ENCODE data around the gene UHRF2. TPM values are rescaled to one million over a fixed set of nuclear protein-coding genes. Genes with fewer than 3 reads are reported as not detected.

UHRF2 gene
- total and polyA plus RNA-seq, 9 donors, result 27.2 to 63.3 (median 46.3) TPM

GRCh38 chr9:6549106-6549800 lies 136.3 kb downstream of the UHRF2 start:
- no peak overlapping the region for H3K4me3 ChIP-seq
- intact Hi-C loops (cut with DNase I), result no loop called here
- no peaks in the 10 kb centered on the region for H3K36me3 ChIP-seq
- DNase-seq, result no peak
- WGBS, 3 donors, result 58 to 68% (median 58%) methylated on average over 8 of the region's 8 CpGs
- no peak overlapping the region for H3K27ac ChIP-seq
- H3K27me3 ChIP-seq, result no peaks in the 10 kb centered on the region
- H3K9me3 ChIP-seq, result no peaks in the 10 kb centered on the region
- TF ChIP-seq CTCF (IDR thresholded peaks at IDR 0.05) (no peak), POLR2A (IDR thresholded peaks at IDR 0.05) (no peak), EP300 (IDR thresholded peaks at IDR 0.05) (no peak)
- peaks cover 6% of the 10 kb centered on the region for H3K4me1 ChIP-seq (ENCODE audit: insufficient read depth)

- TF ChIP-seq CTCF (IDR thresholded peaks at IDR 0.05) (no peak), EP300 (IDR thresholded peaks at IDR 0.05) (no peak), POLR2A (IDR thresholded peaks at IDR 0.05) (no peak)
- Histone ChIP-seq H3K4me3 (no peak overlapping the region), H3K27me3 (no peaks in the 10 kb centered on the region), H3K9me3 (no peaks in the 10 kb centered on the region), H3K27ac (no peak overlapping the region), H3K36me3 (no peaks in the 10 kb centered on the region), H3K4me1 (ENCODE audit: insufficient read depth) (peaks cover 6% of the 10 kb centered on the region)
- no peak for DNase-seq
- intact Hi-C loops (cut with DNase I), result no loop called here
- WGBS, 3 donors, result 61 to 65% (median 62%) methylated on average over 2 of the region's 2 CpGs
Observed at GRCh38 chr9:6551136-6551535, 138.1 kb downstream of the UHRF2 start.

GRCh38 chr9:6552033-6552432 lies 139.0 kb downstream of the UHRF2 start:
- H3K36me3 ChIP-seq, result no peaks in the 10 kb centered on the region
- H3K27me3 ChIP-seq, result no peaks in the 10 kb centered on the region
- no peaks in the 10 kb centered on the region for H3K9me3 ChIP-seq
- intact Hi-C loops (cut with DNase I), result no loop called here
- WGBS, 3 donors, result 36 to 66% (median 44%) methylated on average over 3 of the region's 3 CpGs
- no peak overlapping the region for H3K4me3 ChIP-seq
- no peak overlapping the region for H3K27ac ChIP-seq
- H3K4me1 ChIP-seq (ENCODE audit: insufficient read depth), result peaks cover 6% of the 10 kb centered on the region
- DNase-seq, result no peak
- no peak for TF ChIP-seq EP300 (IDR thresholded peaks at IDR 0.05)
- TF ChIP-seq POLR2A (IDR thresholded peaks at IDR 0.05), result no peak
- no peak for TF ChIP-seq CTCF (IDR thresholded peaks at IDR 0.05)

GRCh38 chr9:6552498-6553121 lies 139.6 kb downstream of the UHRF2 start:
- intact Hi-C loops (cut with DNase I), result no loop called here
- Histone ChIP-seq H3K4me1 (ENCODE audit: insufficient read depth) (peaks cover 6% of the 10 kb centered on the region), H3K27ac (no peak overlapping the region), H3K36me3 (no peaks in the 10 kb centered on the region), H3K9me3 (no peaks in the 10 kb centered on the region), H3K27me3 (no peaks in the 10 kb centered on the region), H3K4me3 (no peak overlapping the region)
- 33 to 41% (median 34%) methylated on average over 7 of the region's 7 CpGs for WGBS, 3 donors
- TF ChIP-seq CTCF (IDR thresholded peaks at IDR 0.05) (no peak), EP300 (IDR thresholded peaks at IDR 0.05) (no peak), POLR2A (IDR thresholded peaks at IDR 0.05) (no peak)
- no peak for DNase-seq

Data from ovary (tissue), 9 donors.